Stimulated activated CD4-positive, alpha-beta T cell treated with anti-CD3 and anti-CD28 coated beads, Interleukin-1b, Interleukin-23, amount 100 ng/mL, for 4 hours (primary cell): Measurements from ENCODE around the gene GFAP.

Experiments used
- DNase-seq, 2 donors: peaks; one replicate each; pipeline ENCODE4 v3.0.0-alpha.2; 2020; ENCODE audit warnings: low read depth in 2 of 2

GFAP gene

GRCh38 chr17:44899074-44899782, 16.1 kb downstream of the GFAP start, which contains the start of gene EFTUD2:
Gene EFTUD2, minus strand, starts transcription at chr17:44899445. Its CDS starts 4,924 bp downstream, at chr17:44894521.
- peak; percentile 88 to 93 for DNase-seq

GRCh38 chr17:44898768-44899073, 16.6 kb downstream of the GFAP start:
- no peak for DNase-seq

GRCh38 chr17:44894642-44895041, 20.7 kb downstream of the GFAP start:
- no peak for DNase-seq

GRCh38 chr17:44892250-44892649, 23.1 kb downstream of the GFAP start:
- no peak for DNase-seq

GRCh38 chr17:44889003-44889402, 26.3 kb downstream of the GFAP start:
- no peak for DNase-seq

- no peak for DNase-seq
Observed at GRCh38 chr17:44887971-44888954, 27.0 kb downstream of the GFAP start.

- no peak for DNase-seq
Observed at GRCh38 chr17:44887016-44887415, 28.3 kb downstream of the GFAP start.

- DNase-seq, result no peak
Observed at GRCh38 chr17:44884941-44885340, 30.4 kb downstream of the GFAP start.

GRCh38 chr17:44881145-44881544, 34.2 kb downstream of the GFAP start:
- DNase-seq, result no peak

GRCh38 chr17:44880062-44880461, 35.2 kb downstream of the GFAP start:
- no peak for DNase-seq

- no peak for DNase-seq
Observed at GRCh38 chr17:44879376-44879775, 35.9 kb downstream of the GFAP start.

- peak in 1 of 2 donors; percentile 25 for DNase-seq
Observed at GRCh38 chr17:44878627-44879221, 36.6 kb downstream of the GFAP start.

- DNase-seq, result no peak
Observed at GRCh38 chr17:44877121-44877520, 38.2 kb downstream of the GFAP start.

GRCh38 chr17:44875761-44876160, 39.5 kb downstream of the GFAP start:
- no peak for DNase-seq

GRCh38 chr17:44872131-44872768, 43.0 kb downstream of the GFAP start:
- DNase-seq, result no peak

- DNase-seq, result no peak
Observed at GRCh38 chr17:44871556-44871955, 43.7 kb downstream of the GFAP start.

- no peak for DNase-seq
Observed at GRCh38 chr17:44867841-44868240, 47.5 kb downstream of the GFAP start.

GRCh38 chr17:44865931-44866330, 49.4 kb downstream of the GFAP start:
- no peak for DNase-seq

GRCh38 chr17:44865231-44865660, 50.1 kb downstream of the GFAP start:
- DNase-seq, result peak; percentile 46 to 74

- no peak for DNase-seq
Observed at GRCh38 chr17:44864831-44865230, 50.5 kb downstream of the GFAP start.

- no peak for DNase-seq
Observed at GRCh38 chr17:44863061-44863918, 52.0 kb downstream of the GFAP start.
